Esophagus muscularis mucosa (tissue), 4 donors: Measurements from ENCODE around the gene TNNC2. TPM values are rescaled to one million over a fixed set of nuclear protein-coding genes. Genes with fewer than 3 reads are reported as not detected.

Source experiments
- DNase-seq: peaks from one replicate; pipeline ENCODE4 v3.0.0-alpha.2; 2017; ENCODE audit errors: extremely low spot score
- H3K27ac ChIP-seq, 4 donors: fragments of 200-600 bp; sonication (generic); replicated peaks in 1 of 4; 1 replicate in 3 of 4; 2 replicates in 1 of 4; pipeline ENCODE4 v1.5.1; 2016 to 2019; ENCODE audit warnings: mild to moderate bottlenecking in 1 of 4
- H3K27me3 ChIP-seq, 4 donors: fragments of 200-600 bp; sonication (generic); one replicate each; pipeline versions ENCODE4 v1.5.1 to v1.6.0; 2016 to 2019
- H3K36me3 ChIP-seq, 4 donors: fragments of 200-600 bp; sonication (generic); one replicate each; pipeline ENCODE4 v1.5.1; 2016 to 2019
- H3K4me1 ChIP-seq, 4 donors: fragments of 200-600 bp; sonication (generic); one replicate each; pipeline ENCODE4 v1.5.1; 2016 to 2019
- H3K4me3 ChIP-seq, 4 donors: fragments of 200-600 bp; sonication (generic); 1 replicate in 2 of 4; 2 replicates in 2 of 4; pipeline ENCODE4 v1.5.1; 2016 to 2019; ENCODE audit warnings: mild to moderate bottlenecking in 4 of 4, moderate library complexity in 1 of 4
- H3K9me3 ChIP-seq, 4 donors: fragments of 200-600 bp; sonication (generic); 1 replicate in 3 of 4; 2 replicates in 1 of 4; pipeline ENCODE4 v1.5.1; 2016 to 2019
- CTCF ChIP-seq, 3 experiments: fragments of 200-600 bp in 2 of 3; fragments of 450-650 bp in 1 of 3; sonication (generic) in 2 of 3; IDR thresholded peaks; one replicate each; pipeline ENCODE4 v1.5.1; 2017 to 2019; ENCODE audit warnings: antibody characterized with exemption in 3 of 3, mild to moderate bottlenecking in 2 of 3, moderate library complexity in 1 of 3
- EP300 ChIP-seq: sonication (generic); formaldehyde crosslinking; IDR thresholded peaks from one replicate; pipeline ENCODE4 v1.6.1; 2017; ENCODE audit warnings: antibody characterized with exemption
- POLR2A ChIP-seq: fragments of 450-650 bp; IDR thresholded peaks from one replicate; pipeline ENCODE4 v1.6.1; 2017; ENCODE audit warnings: antibody characterized with exemption, moderate library complexity, mild to moderate bottlenecking, low read depth
- POLR2AphosphoS5 ChIP-seq, 2 donors: sonication (generic); formaldehyde crosslinking; IDR thresholded peaks; one replicate each; pipeline ENCODE4 v1.6.1; 2017; ENCODE audit warnings: antibody characterized with exemption in 2 of 2
- WGBS: methylation state at CpG from one replicate; pipeline ENCODE4 v1.1.5; 2018; 5-methylcytosine and 5-hydroxymethylcytosine counted together
- intact Hi-C: fragments of 100-400 bp; cut with DNase I; formaldehyde crosslinking; loops from one replicate; pipeline ENCODE4 v1.15.1; 2023
- total RNA-seq, 4 donors: library from RNA; depleted of rRNA; stranded (reverse); fragments of >200 nt; gene quantifications; one replicate each; pipeline versions ENCODE4 v1.1.0 to v1.2.1, GENCODE V29; 2016

Gene TNNC2
- total RNA-seq, 4 donors from 2014 or later: 0.46 to 3.1 (median 1.8) TPM

GRCh38 chr20:45826381-45827019 is 612 bp downstream of the TNNC2 start:
- Histone ChIP-seq H3K9me3 (no peaks in the 10 kb centered on the region), H3K36me3 (no peaks in the 10 kb centered on the region), H3K4me3 (no peak overlapping the region), H3K27me3 (peaks cover 0 to 26% (median 0%) of the 10 kb centered on the region in 4 donors), H3K27ac (peak overlapping the region; percentile 58 to 74 (median 68)), H3K4me1 (peaks cover 26 to 63% (median 43%) of the 10 kb centered on the region in 4 donors)
- DNase-seq: no peak
- intact Hi-C loops: no loop called here
- 27% methylated on average over 6 of the region's 6 CpGs for WGBS
- TF ChIP-seq POLR2A (no peak), EP300 (no peak), POLR2AphosphoS5 (IDR thresholded peaks at IDR 0.05) (peak in 1 of 2 donors; percentile 15)

GRCh38 chr20:45823949-45824835 is 2.9 kb downstream of the TNNC2 start:
- DNase-seq: no peak
- intact Hi-C loops: no loop called here

GRCh38 chr20:45822857-45823256 is 4.3 kb downstream of the TNNC2 start:
- no CpG with 5 or more reads among the region's 24 CpGs for WGBS
- no peak overlapping the region for H3K27ac ChIP-seq
- peaks cover 23 to 60% (median 44%) of the 10 kb centered on the region in 4 donors for H3K4me1 ChIP-seq
- H3K9me3 ChIP-seq: no peaks in the 10 kb centered on the region
- H3K4me3 ChIP-seq: peak overlapping the region; percentile 16 to 37 (median 22)
- peaks cover 0 to 26% (median 0%) of the 10 kb centered on the region in 4 donors for H3K27me3 ChIP-seq
- DNase-seq: no peak
- H3K36me3 ChIP-seq: no peaks in the 10 kb centered on the region
- intact Hi-C loops: no loop called here
- no peak for TF ChIP-seq POLR2A
- TF ChIP-seq POLR2AphosphoS5 (IDR thresholded peaks at IDR 0.05): no peak
- TF ChIP-seq CTCF (IDR thresholded peaks at IDR 0.05): no peak

More at GRCh38 chr20:45823949-45824835, 2.9 kb downstream of the TNNC2 start:
- 35% methylated on average over 43 of the region's 57 CpGs for WGBS
- peaks cover 0 to 26% (median 0%) of the 10 kb centered on the region in 4 donors for H3K27me3 ChIP-seq
- no peaks in the 10 kb centered on the region for H3K36me3 ChIP-seq
- TF ChIP-seq EP300 (no peak), CTCF (IDR thresholded peaks at IDR 0.05) (peak; percentile 34 to 58 (median 53)), POLR2AphosphoS5 (IDR thresholded peaks at IDR 0.05) (peak in 1 of 2 donors; percentile 30), POLR2A (no peak)
- H3K27ac ChIP-seq: no peak overlapping the region
- peaks cover 26 to 63% (median 43%) of the 10 kb centered on the region in 4 donors for H3K4me1 ChIP-seq
- peak overlapping the region; percentile 30 to 48 (median 41) for H3K4me3 ChIP-seq
- no peaks in the 10 kb centered on the region for H3K9me3 ChIP-seq

- 81% methylated on average over 2 of the region's 2 CpGs for WGBS
- DNase-seq: no peak
- Histone ChIP-seq H3K27me3 (peaks cover 0 to 26% (median 0%) of the 10 kb centered on the region in 4 donors), H3K36me3 (no peaks in the 10 kb centered on the region), H3K27ac (no peak overlapping the region), H3K4me1 (peaks cover 23 to 62% (median 50%) of the 10 kb centered on the region in 4 donors), H3K4me3 (no peak overlapping the region), H3K9me3 (no peaks in the 10 kb centered on the region)
- intact Hi-C loops: no loop called here
- TF ChIP-seq EP300 (no peak), POLR2A (no peak), CTCF (IDR thresholded peaks at IDR 0.05) (no peak), POLR2AphosphoS5 (IDR thresholded peaks at IDR 0.05) (no peak)
Observed at GRCh38 chr20:45821947-45822346, 5.2 kb downstream of the TNNC2 start.

- Histone ChIP-seq H3K4me3 (no peak overlapping the region), H3K4me1 (peaks cover 13 to 40% (median 36%) of the 10 kb centered on the region in 4 donors), H3K36me3 (no peaks in the 10 kb centered on the region), H3K9me3 (no peaks in the 10 kb centered on the region), H3K27ac (no peak overlapping the region), H3K27me3 (peaks cover 0 to 26% (median 0%) of the 10 kb centered on the region in 4 donors)
- TF ChIP-seq EP300 (no peak), POLR2A (no peak), CTCF (IDR thresholded peaks at IDR 0.05) (no peak), POLR2AphosphoS5 (IDR thresholded peaks at IDR 0.05) (no peak)
- intact Hi-C loops: no loop called here
- 96% methylated on average over 4 of the region's 4 CpGs for WGBS
- no peak for DNase-seq
Observed at GRCh38 chr20:45819466-45819865, 7.6 kb downstream of the TNNC2 start.
